GM12878 (cell line): ENCODE data around the gene UGGT2. TPM values are rescaled to one million over a fixed set of nuclear protein-coding genes. Genes with fewer than 3 reads are reported as not detected.

Source experiments
- ATAC-seq: fragments of 200-7000 bp; cut with Tn5 transposase; 3 replicates; pipeline ENCODE4 v1.9.1; 2020; ENCODE audit warnings: mild to moderate bottlenecking, moderate library complexity
- BruUV-seq: library from RNA; stranded (reverse); fragments of 400-500 nt; replicated peaks from 2 replicates; lab custom pipeline; 2021; lab: Mats Ljungman, UMichigan
- CTCF ChIA-PET: fragments of 300-600 bp; sonication (Branson Sonifier 250); formaldehyde crosslinking; extraction: SDS; loops from one replicate; lab custom pipeline; 2021; ENCODE audit warnings: inconsistent platforms; lab: Yijun Ruan, JAX
- POLR2A ChIA-PET: fragments of 350-600 bp; formaldehyde crosslinking; extraction: SDS; loops from one replicate; lab custom pipeline; 2021; ENCODE audit warnings: inconsistent platforms; lab: Charles Lee
- RAD21 ChIA-PET: fragments of 300-600 bp; sonication (Branson Sonifier 250); formaldehyde crosslinking; loops from one replicate; lab custom pipeline; 2023; ENCODE audit warnings: antibody characterized with exemption; ENCODE audit not compliant: unreplicated experiment; lab: Charles Lee
- SMC1A ChIA-PET: fragments of 300-600 bp; sonication (Branson Sonifier 250); formaldehyde crosslinking; loops from one replicate; lab custom pipeline; 2023; ENCODE audit not compliant: unreplicated experiment, uncharacterized antibody; lab: Charles Lee
- DNase-seq: peaks from one replicate; pipeline ENCODE4 v3.0.0-alpha.2; 2011; ENCODE audit warnings: low read depth, low spot score
- FAIRE-seq: peaks from 3 replicates; lab custom pipeline; 2011; peaks lifted over from hg19 to GRCh38; lab: Jason Lieb, UNC
- H2AFZ ChIP-seq: 2 replicates; pipeline ENCODE4 v1.6.0; 2011; ENCODE audit warnings: low read depth, low read length, control low read depth; ENCODE audit not compliant: control insufficient read depth
- H3K27ac ChIP-seq: 2 replicates; pipeline ENCODE4 v1.5.1; 2011; ENCODE audit warnings: control low read depth; ENCODE audit not compliant: control insufficient read depth, insufficient read depth
- H3K27me3 ChIP-seq, 2 experiments: replicated peaks in 1 of 2; 2 replicates each; pipeline versions ENCODE4 v1.6.0 to v1.6.1; 2011; ENCODE audit warnings: low read length in 1 of 2; ENCODE audit not compliant: control insufficient read depth in 2 of 2, insufficient read depth in 2 of 2
- H3K36me3 ChIP-seq, 2 experiments: 2 replicates each; pipeline ENCODE4 v1.5.1; 2011; ENCODE audit warnings: low read length in 1 of 2; ENCODE audit not compliant: control insufficient read depth in 2 of 2, insufficient read depth in 2 of 2
- H3K4me1 ChIP-seq: 2 replicates; pipeline ENCODE4 v1.6.1; 2011; ENCODE audit warnings: mild to moderate bottlenecking, low read length, moderate library complexity, mixed read lengths; ENCODE audit not compliant: control insufficient read depth, insufficient read depth
- H3K4me2 ChIP-seq: 2 replicates; pipeline ENCODE4 v1.6.0; 2011; ENCODE audit warnings: control low read depth; ENCODE audit not compliant: control insufficient read depth, insufficient read depth
- H3K4me3 ChIP-seq: fragments of 200-600 bp; sonication (generic); 2 replicates; pipeline ENCODE4 v1.5.1; 2016
- H3K79me2 ChIP-seq: 2 replicates; pipeline ENCODE4 v1.6.0; 2011; ENCODE audit warnings: low read length; ENCODE audit not compliant: control insufficient read depth, insufficient read depth
- H3K9ac ChIP-seq: 2 replicates; pipeline ENCODE4 v1.8.0; 2011; ENCODE audit warnings: low read length, control low read depth, mixed read lengths; ENCODE audit not compliant: control insufficient read depth, insufficient read depth
- H3K9me3 ChIP-seq: replicated peaks from 3 replicates; pipeline ENCODE4 v1.5.1; 2011; ENCODE audit warnings: mild to moderate bottlenecking, low read length; ENCODE audit not compliant: control insufficient read depth, insufficient read depth
- H4K20me1 ChIP-seq: 2 replicates; pipeline ENCODE4 v1.6.0; 2011; ENCODE audit not compliant: control insufficient read depth, insufficient read depth
- CHD4 ChIP-seq: fragments of 200-600 bp; sonication (generic); IDR thresholded peaks from 2 replicates; pipeline ENCODE4 v1.6.1; 2016; ENCODE audit warnings: mild to moderate bottlenecking
- EZH2 ChIP-seq: IDR thresholded peaks from 2 replicates; pipeline ENCODE4 v1.6.1; 2012; ENCODE audit warnings: low read depth, mild to moderate bottlenecking, control low read depth, inconsistent platforms, low read length, borderline replicate concordance; ENCODE audit not compliant: control insufficient read depth
- KDM1A ChIP-seq: fragments of 200-600 bp; sonication (generic); IDR thresholded peaks from 2 replicates; pipeline ENCODE4 v1.6.1; 2016; ENCODE audit warnings: borderline replicate concordance
- MEF2B ChIP-seq: fragments of 450-650 bp; IDR thresholded peaks from 2 replicates; pipeline ENCODE4 v1.6.1; 2018; ENCODE audit warnings: mild to moderate bottlenecking, moderate library complexity; ENCODE audit not compliant: partially characterized antibody, poor library complexity, severe bottlenecking
- NR2C2 ChIP-seq: IDR thresholded peaks from 2 replicates; pipeline ENCODE4 v1.6.1; 2011; ENCODE audit warnings: borderline replicate concordance, low read depth; ENCODE audit not compliant: control insufficient read depth, insufficient read length
- SIX5 ChIP-seq: IDR thresholded peaks from 2 replicates; pipeline ENCODE4 v1.6.1; 2011; ENCODE audit warnings: mild to moderate bottlenecking, low read depth, low read length, moderate library complexity; ENCODE audit not compliant: severe bottlenecking
- SREBF2 ChIP-seq: IDR thresholded peaks from 2 replicates; pipeline ENCODE4 v1.6.1; 2012; ENCODE audit warnings: mild to moderate bottlenecking, low read length
- WGBS: methylation state at CpG from one replicate; pipeline ENCODE4 v1.1.6; 2016; ENCODE audit warnings: low lambda C conversion rate; ENCODE audit not compliant: insufficient replicate concordance, insufficient coverage; ENCODE audit errors: missing lambda C conversion rate; 5-methylcytosine and 5-hydroxymethylcytosine counted together
- in situ Hi-C: fragments of 300-500 bp; cut with MboI; formaldehyde crosslinking; loops from 9 replicates; pipeline ENCODE4 v1.14.3; 2018; ENCODE audit warnings: mixed read lengths
- intact Hi-C: fragments of 100-400 bp; cut with micrococcal nuclease; formaldehyde crosslinking; loops from one replicate; pipeline ENCODE4 v1.14.2; 2022; ENCODE audit not compliant: unreplicated experiment
- polyA plus RNA-seq, 11 experiments: library from polyadenylated mRNA; depleted of rRNA in 4 of 11; unstranded in 6 of 11; stranded (reverse) in 5 of 11; fragments of >200 nt; fragmentation: Nextera tagmentation in 4 of 11; fragmentation: Illumina TruSeq in 1 of 11; extraction: Ambion mirVana in 4 of 11; extraction: Trizol in 1 of 11; gene quantifications; 1 replicate in 1 of 11; 2 replicates in 10 of 11; pipeline versions ENCODE4 v1.2.1 to v1.2.3, GENCODE V29; 2011 to 2016; ENCODE audit warnings: inconsistent platforms in 2 of 11, missing spikeins in 2 of 11, low read depth in 1 of 11
- total RNA-seq, 4 experiments: library from RNA; depleted of rRNA in 3 of 4; stranded (reverse); fragments of >200 nt in 3 of 4; fragmentation: Illumina TruSeq in 1 of 4; extraction: Trizol in 1 of 4; gene quantifications; 2 replicates each; pipeline versions ENCODE4 v1.2.1 to v1.2.3, GENCODE V29; 2013 to 2021
- TF ChIP-seq, protein P1 (sequence below): fragments of 450-650 bp; IDR thresholded peaks from 2 replicates; pipeline ENCODE4 v1.6.1; 2017; ENCODE audit warnings: low read depth, mild to moderate bottlenecking, moderate library complexity
- TF ChIP-seq, protein P2 (sequence below): IDR thresholded peaks from 2 replicates; pipeline ENCODE4 v1.6.1; 2012; ENCODE audit warnings: low read depth, low read length, improper control_type of control experiment
- TF ChIP-seq, protein P3 (sequence below): IDR thresholded peaks from 2 replicates; pipeline ENCODE4 v1.6.1; 2011; ENCODE audit warnings: borderline replicate concordance, low read depth, mild to moderate bottlenecking, moderate library complexity, low read length; ENCODE audit not compliant: insufficient read depth, poor library complexity, severe bottlenecking

The UGGT2 gene
- total and polyA plus RNA-seq, 10 of the 15 experiments (the other 5 are each of a cell fraction or from before 2014, with no cell fraction given) = 4.9 to 29.0 (median 17.3) TPM

DNA sequence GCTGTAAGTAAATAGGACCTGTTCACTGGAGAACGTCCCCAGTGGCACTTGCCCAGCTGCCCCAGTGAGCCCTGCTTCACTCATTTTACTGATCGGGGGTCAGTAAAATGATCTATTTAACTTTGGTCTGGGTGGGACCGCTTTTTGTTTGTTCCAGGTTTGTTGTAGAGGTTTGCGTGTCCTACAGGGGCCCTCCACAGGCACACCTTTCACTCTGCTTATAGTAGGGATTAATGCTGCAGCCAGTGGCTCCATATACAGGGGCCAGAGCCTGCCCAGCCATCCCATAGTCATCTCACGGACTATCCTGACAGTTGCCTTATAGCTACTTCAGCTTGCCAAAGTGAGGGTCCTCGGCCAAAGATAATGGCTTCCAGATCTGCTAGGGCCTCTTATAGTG, 272.2 kb downstream of the UGGT2 start:
- BruUV-seq = no TSS peak
- SMC1A ChIA-PET = interaction anchor here (0.8 kb wide), 1 partner anchor 19 kb away, joined by 3 read pairs; no protein-coding TSS in a partner anchor
- CTCF ChIA-PET = interaction anchor here (0.6 to 0.7 kb wide), 2 partner anchors 17 to 19 kb away, joined by 3 read pairs; no protein-coding TSS in a partner anchor
- intact Hi-C loops = no loop called here
- Histone ChIP-seq H3K4me1 (no peaks in the 10 kb centered on the region), H3K27me3 (no peaks in the 10 kb centered on the region), H3K79me2 (no peaks in the 10 kb centered on the region), H2AFZ (no peak overlapping the region), H3K9ac (no peak overlapping the region), H3K27ac (no peak overlapping the region), H3K36me3 (peaks cover 2 to 25% of the 10 kb centered on the region in 2 experiments; a peak in 3 of 4 replicates), H3K4me2 (no peak overlapping the region), H3K9me3 (no peaks in the 10 kb centered on the region; the same call in 2 of the 3 replicates), H4K20me1 (no peaks in the 10 kb centered on the region), H3K4me3 (no peak overlapping the region)
- TF ChIP-seq SIX5 (no peak), KDM1A (no peak), MEF2B (no peak), SREBF2 (no peak), EZH2 (no peak), NR2C2 (no peak), CHD4 (no peak)
- TF ChIP-seq, protein P1, sequence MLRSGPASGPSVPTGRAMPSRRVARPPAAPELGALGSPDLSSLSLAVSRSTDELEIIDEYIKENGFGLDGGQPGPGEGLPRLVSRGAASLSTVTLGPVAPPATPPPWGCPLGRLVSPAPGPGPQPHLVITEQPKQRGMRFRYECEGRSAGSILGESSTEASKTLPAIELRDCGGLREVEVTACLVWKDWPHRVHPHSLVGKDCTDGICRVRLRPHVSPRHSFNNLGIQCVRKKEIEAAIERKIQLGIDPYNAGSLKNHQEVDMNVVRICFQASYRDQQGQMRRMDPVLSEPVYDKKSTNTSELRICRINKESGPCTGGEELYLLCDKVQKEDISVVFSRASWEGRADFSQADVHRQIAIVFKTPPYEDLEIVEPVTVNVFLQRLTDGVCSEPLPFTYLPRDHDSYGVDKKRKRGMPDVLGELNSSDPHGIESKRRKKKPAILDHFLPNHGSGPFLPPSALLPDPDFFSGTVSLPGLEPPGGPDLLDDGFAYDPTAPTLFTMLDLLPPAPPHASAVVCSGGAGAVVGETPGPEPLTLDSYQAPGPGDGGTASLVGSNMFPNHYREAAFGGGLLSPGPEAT = no peak
- TF ChIP-seq, protein P2, sequence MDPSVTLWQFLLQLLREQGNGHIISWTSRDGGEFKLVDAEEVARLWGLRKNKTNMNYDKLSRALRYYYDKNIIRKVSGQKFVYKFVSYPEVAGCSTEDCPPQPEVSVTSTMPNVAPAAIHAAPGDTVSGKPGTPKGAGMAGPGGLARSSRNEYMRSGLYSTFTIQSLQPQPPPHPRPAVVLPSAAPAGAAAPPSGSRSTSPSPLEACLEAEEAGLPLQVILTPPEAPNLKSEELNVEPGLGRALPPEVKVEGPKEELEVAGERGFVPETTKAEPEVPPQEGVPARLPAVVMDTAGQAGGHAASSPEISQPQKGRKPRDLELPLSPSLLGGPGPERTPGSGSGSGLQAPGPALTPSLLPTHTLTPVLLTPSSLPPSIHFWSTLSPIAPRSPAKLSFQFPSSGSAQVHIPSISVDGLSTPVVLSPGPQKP = no peak
- TF ChIP-seq, protein P3, sequence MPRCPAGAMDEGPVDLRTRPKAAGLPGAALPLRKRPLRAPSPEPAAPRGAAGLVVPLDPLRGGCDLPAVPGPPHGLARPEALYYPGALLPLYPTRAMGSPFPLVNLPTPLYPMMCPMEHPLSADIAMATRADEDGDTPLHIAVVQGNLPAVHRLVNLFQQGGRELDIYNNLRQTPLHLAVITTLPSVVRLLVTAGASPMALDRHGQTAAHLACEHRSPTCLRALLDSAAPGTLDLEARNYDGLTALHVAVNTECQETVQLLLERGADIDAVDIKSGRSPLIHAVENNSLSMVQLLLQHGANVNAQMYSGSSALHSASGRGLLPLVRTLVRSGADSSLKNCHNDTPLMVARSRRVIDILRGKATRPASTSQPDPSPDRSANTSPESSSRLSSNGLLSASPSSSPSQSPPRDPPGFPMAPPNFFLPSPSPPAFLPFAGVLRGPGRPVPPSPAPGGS = no peak
- WGBS = over 99% methylated on average over 6 of the region's 6 CpGs
- in situ Hi-C loops = no loop called here
- FAIRE-seq (no peak), ATAC-seq (no peak), DNase-seq (no peak)
- POLR2A ChIA-PET = interaction anchor here (0.5 kb wide), 1 partner anchor 535 kb away, joined by 5 read pairs; no protein-coding TSS in a partner anchor
- RAD21 ChIA-PET = no interaction called here
